GM12878 (cell line): ENCODE data around the gene USP37.

Experiments used
- CBX3 ChIP-seq: fragments of 200-600 bp; sonication (generic); IDR thresholded peaks from 2 replicates; pipeline ENCODE4 v1.6.1; 2016; ENCODE audit warnings: low read depth, borderline replicate concordance
- EP300 ChIP-seq, 2 experiments: fragments of 150-350 bp in 1 of 2; IDR thresholded peaks; 2 replicates each; pipeline ENCODE4 v1.6.1; 2011 to 2012; ENCODE audit warnings: low read depth in 2 of 2, low read length in 2 of 2, borderline replicate concordance in 1 of 2, improper control_type of control experiment in 1 of 2, inconsistent platforms in 1 of 2; ENCODE audit not compliant: control insufficient read depth in 1 of 2
- FOS ChIP-seq: IDR thresholded peaks from 3 replicates; pipeline ENCODE4 v1.6.1; 2011; ENCODE audit warnings: borderline replicate concordance; ENCODE audit not compliant: insufficient read length; ENCODE audit errors: extremely low read depth
- FOXK2 ChIP-seq: fragments of 450-650 bp; IDR thresholded peaks from 2 replicates; pipeline ENCODE4 v1.6.1; 2017; ENCODE audit warnings: mild to moderate bottlenecking, moderate library complexity
- MTA3 ChIP-seq: IDR thresholded peaks from 2 replicates; pipeline ENCODE4 v1.6.1; 2012; ENCODE audit warnings: low read length, inconsistent platforms, borderline replicate concordance
- PRDM15 ChIP-seq: fragments of 450-650 bp; formaldehyde crosslinking; IDR thresholded peaks from 2 replicates; pipeline ENCODE4 v1.4.0; 2020; ENCODE audit warnings: mild to moderate bottlenecking, moderate library complexity
- TF ChIP-seq, protein P1 (sequence below), 3 experiments: IDR thresholded peaks in 2 of 3; conservative IDR thresholded peaks in 1 of 3; 2 replicates each; pipeline ENCODE4 v1.5.1; 2011; ENCODE audit warnings: low read depth in 3 of 3, low read length in 3 of 3, mild to moderate bottlenecking in 3 of 3, control low read depth in 2 of 3, moderate library complexity in 2 of 3, inconsistent platforms in 1 of 3, mixed read lengths in 1 of 3; ENCODE audit not compliant: control insufficient read depth in 2 of 3, insufficient read depth in 1 of 3; ENCODE audit errors: extremely low read depth in 1 of 3
- TF ChIP-seq, protein P2 (sequence below): IDR thresholded peaks from 2 replicates; pipeline ENCODE4 v1.6.1; 2011; ENCODE audit warnings: mild to moderate bottlenecking, low read depth, low read length, moderate library complexity; ENCODE audit not compliant: insufficient replicate concordance

GRCh38 chr2:218428846-218429558 lies 139.1 kb downstream of the USP37 start:
- TF ChIP-seq, protein P1, sequence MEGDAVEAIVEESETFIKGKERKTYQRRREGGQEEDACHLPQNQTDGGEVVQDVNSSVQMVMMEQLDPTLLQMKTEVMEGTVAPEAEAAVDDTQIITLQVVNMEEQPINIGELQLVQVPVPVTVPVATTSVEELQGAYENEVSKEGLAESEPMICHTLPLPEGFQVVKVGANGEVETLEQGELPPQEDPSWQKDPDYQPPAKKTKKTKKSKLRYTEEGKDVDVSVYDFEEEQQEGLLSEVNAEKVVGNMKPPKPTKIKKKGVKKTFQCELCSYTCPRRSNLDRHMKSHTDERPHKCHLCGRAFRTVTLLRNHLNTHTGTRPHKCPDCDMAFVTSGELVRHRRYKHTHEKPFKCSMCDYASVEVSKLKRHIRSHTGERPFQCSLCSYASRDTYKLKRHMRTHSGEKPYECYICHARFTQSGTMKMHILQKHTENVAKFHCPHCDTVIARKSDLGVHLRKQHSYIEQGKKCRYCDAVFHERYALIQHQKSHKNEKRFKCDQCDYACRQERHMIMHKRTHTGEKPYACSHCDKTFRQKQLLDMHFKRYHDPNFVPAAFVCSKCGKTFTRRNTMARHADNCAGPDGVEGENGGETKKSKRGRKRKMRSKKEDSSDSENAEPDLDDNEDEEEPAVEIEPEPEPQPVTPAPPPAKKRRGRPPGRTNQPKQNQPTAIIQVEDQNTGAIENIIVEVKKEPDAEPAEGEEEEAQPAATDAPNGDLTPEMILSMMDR (IDR thresholded peaks at IDR 0.05 in 2 of 3, conservative IDR thresholded peaks at IDR 0.05 in 1 of 3; ENCODE audit: control insufficient read depth in 2 of 3, extremely low read depth in 1 of 3, insufficient read depth in 1 of 3, low read depth in 3 of 3, low read length in 3 of 3), result no peak
- TF ChIP-seq CBX3 (no peak), MTA3 (no peak), FOXK2 (no peak), PRDM15 (CRISPR knock-in tag) (no peak), EP300 (IDR thresholded peaks at IDR 0.05; ENCODE audit: borderline replicate concordance in 1 of 2, control insufficient read depth in 1 of 2, low read depth in 2 of 2, low read length in 2 of 2) (no peak), FOS (no peak)
- TF ChIP-seq, protein P2, sequence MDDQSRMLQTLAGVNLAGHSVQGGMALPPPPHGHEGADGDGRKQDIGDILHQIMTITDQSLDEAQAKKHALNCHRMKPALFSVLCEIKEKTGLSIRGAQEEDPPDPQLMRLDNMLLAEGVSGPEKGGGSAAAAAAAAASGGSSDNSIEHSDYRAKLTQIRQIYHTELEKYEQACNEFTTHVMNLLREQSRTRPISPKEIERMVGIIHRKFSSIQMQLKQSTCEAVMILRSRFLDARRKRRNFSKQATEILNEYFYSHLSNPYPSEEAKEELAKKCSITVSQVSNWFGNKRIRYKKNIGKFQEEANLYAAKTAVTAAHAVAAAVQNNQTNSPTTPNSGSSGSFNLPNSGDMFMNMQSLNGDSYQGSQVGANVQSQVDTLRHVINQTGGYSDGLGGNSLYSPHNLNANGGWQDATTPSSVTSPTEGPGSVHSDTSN, result no peak
